GM21447 (cell line): Measurements from ENCODE around the gene PEPD.
"Not testable (repeated sequence)": the region's sequence is repeated elsewhere in the genome, so short reads cannot be mapped to it uniquely, and the experiment has no call there.

ENCODE experiments used
- ATAC-seq: cut with Tn5 transposase; IDR thresholded peaks from one replicate; pipeline ENCODE4 v1.9.1; 2021; ENCODE audit not compliant: unreplicated experiment

PEPD gene

GRCh38 chr19:33499671-33500506 is 21.7 kb downstream of the PEPD start:
- no peak for ATAC-seq

DNA sequence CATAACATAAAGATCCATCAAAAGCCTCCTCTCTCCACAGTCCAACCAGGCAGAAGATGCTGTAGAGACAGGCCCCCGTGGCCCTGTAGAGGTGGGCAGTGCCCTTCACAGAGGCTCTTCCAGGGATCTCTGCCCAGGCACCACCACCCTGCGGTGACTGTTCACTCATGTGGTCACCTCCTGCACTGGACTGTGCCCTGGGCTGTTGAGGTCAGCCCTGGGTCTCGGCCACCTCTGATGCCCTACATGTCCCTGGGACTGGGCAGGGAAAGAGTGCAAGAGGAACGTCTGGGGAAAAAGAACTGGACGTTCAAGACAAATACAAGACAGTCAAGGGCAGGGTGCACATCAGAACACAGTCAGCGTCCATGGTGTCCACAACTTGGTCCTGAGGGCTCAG is 22.3 kb downstream of the PEPD start:
- no peak for ATAC-seq

GRCh38 chr19:33498391-33499000 is 23.1 kb downstream of the PEPD start:
- no peak for ATAC-seq

- ATAC-seq = no peak
These were observed 23.8 kb downstream of the PEPD start for GRCh38 chr19:33497778-33498175.

DNA sequence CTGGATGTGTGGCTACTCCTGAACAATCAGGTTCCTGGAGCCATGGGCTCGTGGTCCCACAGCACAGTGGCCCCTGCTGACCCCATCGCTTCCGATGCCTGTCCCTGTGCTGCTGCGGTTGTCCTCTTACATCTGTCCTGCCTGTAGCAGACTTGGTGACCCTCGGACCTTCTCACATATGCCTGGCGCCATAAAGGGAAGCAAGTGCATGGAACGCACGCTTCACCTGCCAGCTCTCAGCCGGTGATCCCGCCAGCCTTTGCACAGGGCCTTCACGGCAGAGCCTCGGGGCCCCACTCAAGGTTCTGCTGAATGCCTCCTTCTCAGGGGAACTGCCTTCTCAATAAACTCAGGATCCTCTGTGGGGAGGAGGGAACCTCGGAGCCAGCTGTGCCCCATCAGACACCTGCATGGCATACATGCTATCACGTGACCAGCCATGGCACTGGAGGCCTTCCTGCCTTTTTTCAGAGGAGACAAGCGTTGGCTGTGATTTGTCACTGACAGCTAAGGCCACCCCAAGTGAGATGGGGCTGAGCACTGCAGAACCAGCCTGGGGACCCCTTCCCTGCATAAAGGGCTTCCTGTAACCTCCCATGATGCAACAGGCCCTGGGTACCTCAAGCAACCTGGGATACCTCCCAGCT is 24.3 kb downstream of the PEPD start:
- ATAC-seq = no peak

- ATAC-seq = no peak
These were observed 25.3 kb downstream of the PEPD start for GRCh38 chr19:33496038-33496895.

DNA sequence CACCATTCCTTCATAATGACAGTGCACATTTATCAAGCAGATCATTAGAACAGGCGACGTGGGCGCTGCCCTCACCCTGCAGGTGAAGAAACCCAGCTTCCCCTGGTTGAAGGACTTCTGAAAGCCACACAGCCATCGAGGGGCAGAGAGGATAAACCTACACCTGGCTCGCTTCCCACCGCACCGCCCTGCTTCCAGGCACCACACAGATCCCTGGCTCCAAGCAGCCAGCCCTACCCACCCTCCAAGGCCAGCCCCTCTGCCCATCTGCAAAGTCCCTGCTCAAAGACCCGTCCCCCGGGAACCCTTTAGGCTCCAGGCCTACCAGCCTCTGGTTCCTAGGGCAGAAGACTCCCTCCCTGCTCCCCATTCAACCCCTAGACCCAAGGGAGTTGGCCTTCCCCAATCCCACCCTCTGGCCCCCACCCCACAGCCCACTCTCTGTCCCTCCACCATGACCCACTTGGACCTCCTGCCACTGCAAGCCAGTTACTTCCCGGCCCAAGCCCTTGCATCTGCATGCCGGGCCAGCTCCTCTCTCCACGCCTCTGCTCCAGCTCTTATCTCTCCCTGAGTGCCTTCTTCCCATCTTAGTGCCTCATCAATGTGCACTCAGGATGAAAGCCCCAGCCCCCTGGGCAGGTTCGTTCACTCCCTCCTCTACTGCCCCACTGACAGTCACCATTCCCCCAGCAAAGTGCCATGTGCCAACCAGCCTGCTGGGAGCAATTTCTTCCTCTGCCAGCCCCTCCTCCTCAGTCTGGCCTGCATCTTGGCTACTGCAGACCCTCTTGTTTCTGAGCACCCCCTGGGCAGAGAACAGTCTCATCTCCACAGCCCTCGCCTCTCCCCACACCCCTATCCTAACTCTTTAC is 28.0 kb downstream of the PEPD start:
- ATAC-seq = no peak

DNA sequence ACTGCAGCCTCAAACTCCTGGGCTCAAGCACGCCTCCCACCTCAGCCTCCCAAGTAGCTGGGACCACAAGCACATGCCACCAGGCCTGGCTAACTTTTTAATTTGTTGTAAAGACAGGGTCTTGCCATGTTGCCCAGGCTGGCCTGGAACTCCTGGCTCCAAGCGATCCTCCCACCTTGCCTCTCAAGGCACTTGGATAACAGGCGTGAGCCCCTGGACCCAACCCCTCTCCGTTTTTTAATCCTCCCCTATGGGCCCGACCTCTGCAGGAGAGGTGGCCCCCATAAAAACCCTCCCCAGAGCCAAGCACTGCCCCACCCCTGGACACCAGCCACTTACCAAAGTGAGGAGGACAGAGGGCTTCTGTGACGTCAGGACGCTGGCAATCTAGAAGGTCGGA is 28.6 kb downstream of the PEPD start:
- no peak for ATAC-seq

DNA sequence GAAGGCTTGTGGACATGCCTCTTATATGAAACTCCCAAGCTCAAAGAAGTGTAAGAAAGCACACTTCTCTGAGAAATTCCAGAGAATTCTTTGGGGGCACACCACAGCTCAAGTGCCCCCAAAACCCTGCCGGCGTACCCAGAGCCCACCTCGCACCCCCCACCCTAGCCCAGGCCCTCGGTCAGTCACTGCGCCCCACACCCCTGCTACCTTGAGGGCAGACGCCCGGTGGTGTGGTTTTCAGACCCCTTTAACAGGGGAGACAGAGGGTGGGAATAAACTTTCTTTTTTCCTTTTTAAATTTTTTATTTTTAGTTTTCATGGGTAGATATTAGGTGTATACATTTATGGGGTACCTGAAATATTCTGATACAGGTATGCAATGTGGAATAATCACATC is 29.5 kb downstream of the PEPD start:
- ATAC-seq = no peak

DNA sequence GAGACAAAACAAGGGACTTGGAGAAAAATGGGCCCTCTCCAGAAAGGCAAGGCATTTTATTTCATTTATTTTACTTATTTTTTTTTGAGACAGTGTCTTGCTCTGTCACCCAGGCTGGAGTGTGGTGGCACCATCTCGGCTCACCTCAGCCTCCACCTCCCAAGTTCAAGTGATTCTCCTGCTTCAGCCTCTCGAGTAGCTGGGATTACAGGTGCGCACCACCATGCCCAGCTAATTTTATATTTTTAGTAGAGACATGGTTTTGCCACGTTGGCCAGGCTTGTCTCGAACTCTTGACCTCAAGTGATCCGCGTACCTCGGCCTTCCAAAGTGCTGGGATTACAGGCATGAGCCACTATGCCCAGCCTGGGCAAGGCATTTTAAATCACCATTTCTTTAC is 31.0 kb downstream of the PEPD start:
- not testable (repeated sequence) for ATAC-seq

- ATAC-seq = no peak
These were observed 31.5 kb downstream of the PEPD start for GRCh38 chr19:33490041-33490451.

- ATAC-seq = no peak
These were observed 32.8 kb downstream of the PEPD start for GRCh38 chr19:33488826-33489225.

- no peak for ATAC-seq
These were observed 33.4 kb downstream of the PEPD start for GRCh38 chr19:33487901-33488800.

GRCh38 chr19:33486936-33487811 is 34.4 kb downstream of the PEPD start:
- no peak for ATAC-seq

DNA sequence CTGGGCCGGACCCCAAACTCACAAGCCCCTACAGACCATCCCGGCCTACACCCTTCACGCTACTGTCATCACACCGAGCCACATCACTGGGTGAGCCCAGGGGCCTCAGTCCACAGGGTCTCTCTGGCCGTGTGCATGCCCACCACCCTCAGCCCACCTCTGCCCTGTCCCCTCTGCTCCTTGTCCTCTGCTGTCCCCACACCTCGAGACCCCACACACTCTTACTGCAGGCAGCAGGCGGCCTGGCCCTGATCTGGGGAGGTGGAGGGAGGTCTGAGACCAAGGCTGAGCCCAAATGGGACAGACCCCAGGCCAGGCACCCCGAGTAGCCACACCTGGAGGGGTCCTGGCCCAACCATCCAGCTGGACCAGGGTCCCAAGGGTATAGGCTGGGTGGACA is 35.2 kb downstream of the PEPD start:
- ATAC-seq = no peak

- no peak for ATAC-seq
These were observed 37.3 kb downstream of the PEPD start for GRCh38 chr19:33484226-33484774.

DNA sequence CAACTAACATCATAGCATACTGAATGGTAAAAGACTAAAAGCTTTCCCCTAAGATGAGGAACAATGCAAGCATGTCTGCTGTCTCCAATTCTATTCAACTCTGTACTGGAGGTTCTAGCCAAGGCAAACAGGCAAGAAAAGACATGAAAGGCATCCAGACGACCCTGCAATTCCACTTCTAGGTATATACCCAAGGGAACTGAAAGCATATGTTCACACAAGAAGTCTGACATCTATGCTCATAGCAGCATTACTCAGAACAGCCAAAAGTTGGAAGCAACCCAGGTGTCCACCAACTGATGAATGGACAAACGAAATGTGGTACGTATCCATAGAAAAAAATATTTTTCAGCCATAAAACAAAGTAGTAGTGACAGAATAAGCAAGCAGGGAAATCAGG is 39.1 kb downstream of the PEPD start:
- ATAC-seq = no peak

DNA sequence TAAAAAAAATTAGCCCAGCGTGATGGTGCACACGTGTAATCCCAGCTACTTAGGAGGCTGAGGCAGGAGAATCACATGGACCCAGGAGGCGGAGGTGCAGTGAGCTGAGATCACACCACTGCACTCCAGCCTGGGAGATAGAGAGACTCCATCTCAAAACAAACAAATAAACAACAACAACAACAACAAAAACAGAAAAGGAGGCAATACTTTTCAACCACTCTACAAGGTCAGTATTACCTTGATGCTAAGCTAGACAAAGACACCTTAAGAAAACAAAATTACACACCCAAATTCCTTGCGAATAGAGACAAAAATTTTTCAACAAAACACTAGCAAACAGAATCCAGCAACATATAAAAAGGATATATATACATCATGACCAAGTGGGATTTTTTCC is 39.7 kb downstream of the PEPD start:
- no peak for ATAC-seq
